GM19240 (cell line): ENCODE results near the gene GSPT1.

Source experiments
- DNase-seq: peaks from one replicate; pipeline ENCODE4 v3.0.0; 2011; ENCODE audit warnings: low spot score; ENCODE audit not compliant: insufficient read length

Gene GSPT1

DNA sequence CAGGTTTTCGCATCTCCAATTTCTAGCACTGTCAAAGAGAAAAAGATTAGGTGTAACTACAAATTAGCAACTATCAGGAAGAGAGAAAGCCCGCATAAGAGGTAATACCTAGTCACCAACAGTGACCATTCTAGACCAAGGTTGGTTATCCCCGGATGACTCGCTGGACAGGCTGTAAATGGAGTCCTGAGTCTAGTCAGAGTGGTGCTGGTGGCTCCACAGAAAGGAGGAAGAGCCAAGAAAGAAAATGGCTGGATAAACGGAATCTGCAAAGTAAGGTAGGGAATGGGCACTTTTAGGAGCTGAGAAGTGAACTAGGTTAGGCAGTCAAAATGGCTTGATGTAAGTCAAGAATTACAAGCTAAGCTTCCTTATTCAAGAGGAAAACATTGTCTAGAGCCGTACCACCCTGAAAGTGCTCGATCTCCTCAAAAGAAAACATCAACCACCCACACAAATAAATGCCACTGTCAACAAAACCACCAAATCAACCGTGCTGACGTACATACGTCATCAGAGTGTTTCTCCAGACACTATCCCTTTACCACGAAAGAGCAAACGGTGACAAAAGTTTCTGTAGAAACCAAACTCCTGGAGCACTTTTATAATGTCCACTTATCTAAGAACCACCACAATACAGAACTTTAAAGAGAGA lies 2.2 kb downstream of the GSPT1 start:
- no peak for DNase-seq

DNA sequence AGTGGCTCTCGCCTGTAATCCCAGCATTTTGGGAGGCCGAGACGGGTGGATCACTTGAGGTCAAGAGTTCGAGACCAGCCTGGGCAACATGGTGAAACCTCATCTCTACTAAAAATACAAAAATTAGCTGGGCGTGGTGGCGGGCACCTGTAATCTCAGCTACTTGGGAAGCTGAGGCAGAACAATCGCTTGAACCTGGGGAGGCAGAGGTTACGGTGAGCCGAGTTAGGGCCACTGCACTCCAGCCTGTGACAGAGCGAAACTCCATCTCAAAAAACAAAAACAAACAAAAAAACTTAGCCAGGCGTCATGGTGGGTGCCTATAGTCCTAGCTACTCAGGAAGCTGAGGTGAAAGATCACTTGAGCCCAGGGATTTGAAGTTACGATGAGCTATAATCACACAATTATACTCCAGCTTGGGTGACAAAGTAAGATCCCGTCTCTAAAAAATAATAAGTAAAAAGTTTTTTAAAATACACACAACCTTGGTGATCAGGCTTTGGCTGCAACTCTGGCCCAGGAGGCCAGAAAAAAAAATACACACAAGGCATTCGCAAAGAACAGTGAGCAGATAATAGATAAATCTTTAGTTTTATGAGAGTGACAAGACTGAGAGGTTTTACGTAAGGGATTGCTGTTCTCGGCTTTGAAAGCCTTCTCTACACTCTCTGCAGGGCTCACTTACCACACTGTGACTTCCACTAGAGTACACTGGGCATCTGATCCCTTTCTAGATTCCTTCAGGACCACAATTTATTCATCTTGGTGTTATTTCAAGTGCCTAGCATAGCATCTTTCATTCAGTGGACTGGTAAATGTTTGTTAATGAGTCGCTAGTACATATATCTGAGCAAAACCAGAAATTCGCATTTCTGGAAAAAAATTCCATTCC lies 5.9 kb downstream of the GSPT1 start:
- DNase-seq: no peak

DNA sequence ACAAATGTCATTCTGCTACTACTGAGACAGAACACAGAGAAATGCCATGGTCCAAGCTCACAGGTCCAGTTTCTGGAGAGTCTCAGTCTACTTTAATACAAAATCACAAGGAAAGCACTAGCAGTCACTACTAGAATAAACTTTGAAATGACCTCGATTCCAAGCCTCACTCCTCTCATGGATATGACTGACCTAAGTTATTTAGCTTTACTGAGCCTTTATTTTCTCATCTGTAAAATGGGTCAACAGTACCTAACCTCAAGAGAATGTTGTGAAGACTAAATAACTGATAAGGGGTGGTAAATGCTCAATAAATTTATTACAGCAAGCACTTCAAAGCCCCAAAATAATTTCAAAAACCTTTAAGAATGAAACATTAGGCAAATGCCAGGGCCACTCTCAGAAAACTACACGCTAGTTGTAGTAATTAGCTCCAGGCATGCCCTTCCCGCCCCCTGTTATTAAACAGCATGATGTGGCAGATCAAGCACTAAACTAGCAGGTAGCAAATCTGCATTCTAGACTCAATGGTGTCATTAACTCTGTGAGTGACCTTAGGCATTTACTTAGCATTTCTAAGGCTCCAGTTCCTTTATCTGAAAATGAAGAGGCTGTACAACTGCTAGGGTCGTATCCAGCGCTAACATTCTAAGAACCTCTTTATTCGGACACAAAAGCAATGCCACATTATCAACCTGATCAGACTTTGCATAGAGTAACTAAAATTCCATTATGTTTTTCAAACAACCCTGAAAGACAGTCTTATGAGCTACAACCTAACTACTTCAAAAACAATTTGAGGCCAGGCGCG lies 8.4 kb downstream of the GSPT1 start:
- no peak for DNase-seq

DNA sequence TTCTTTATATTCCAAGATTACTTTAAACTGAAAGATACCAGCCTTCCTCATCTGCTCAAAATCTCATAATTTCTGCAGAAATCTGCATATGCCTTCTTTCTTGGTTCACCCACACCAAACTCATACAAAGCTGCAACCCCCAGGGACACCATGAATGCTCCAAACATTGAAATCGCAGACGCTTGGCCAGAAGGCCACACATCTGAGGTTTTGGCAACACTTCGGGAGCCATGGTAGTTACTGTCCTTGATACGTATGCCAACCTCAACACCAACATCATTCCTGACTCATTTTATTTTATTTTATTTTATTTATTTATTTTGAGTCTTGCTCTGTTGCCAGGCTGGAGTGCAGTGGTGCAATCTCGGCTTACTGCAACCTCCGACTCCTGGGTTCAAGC lies 11.8 kb downstream of the GSPT1 start:
- DNase-seq: no peak

DNA sequence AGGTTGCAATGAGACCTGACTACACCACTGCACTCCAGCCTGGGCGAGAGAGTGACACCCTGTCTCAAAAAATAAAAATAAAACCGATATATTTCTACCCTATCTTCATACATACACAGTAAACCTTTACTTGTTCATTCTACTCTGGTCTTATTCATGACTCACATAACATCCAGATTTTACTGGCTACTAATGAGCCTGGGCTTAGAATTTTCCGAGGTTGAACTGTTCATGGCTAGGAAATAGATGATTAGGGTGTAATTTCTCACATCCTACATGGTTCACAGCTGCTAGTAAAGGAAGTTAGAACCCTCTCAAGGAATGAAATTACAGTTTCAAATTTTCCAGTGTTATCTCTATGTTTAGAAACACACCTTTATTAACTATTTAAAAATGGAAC lies 14.7 kb downstream of the GSPT1 start:
- DNase-seq: no peak

DNA sequence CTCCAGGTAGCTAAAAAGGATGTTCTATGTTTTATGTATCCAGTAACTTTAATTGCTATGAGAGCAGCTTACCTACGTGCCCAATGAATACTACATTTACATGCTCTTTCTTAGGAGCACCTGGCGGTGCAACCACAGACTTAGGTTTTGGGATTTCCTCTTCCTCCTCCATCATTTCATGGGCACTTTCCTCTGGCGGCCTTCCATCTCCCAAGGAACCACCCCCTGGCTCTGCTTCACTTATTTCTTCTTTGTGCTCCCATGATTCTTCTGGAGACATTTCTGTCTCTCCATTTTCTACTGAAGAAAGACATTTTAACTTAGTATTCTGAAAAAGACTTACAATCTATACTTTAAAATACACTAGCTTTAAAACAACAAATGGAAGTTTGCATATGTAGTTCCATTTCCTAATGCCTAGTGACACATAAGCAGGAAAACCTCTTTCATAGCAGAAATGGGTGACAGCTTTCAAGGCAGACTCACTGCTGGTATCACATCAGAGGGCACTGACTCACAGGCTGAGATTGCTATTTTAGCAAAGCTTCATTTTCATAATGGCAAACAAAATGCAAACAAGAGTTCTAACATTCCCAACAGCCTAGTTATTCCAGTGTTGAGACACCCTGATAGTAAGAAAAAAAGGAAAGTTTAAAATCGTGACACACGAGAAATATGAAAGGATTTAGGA lies 19.1 kb downstream of the GSPT1 start:
- no peak for DNase-seq

DNA sequence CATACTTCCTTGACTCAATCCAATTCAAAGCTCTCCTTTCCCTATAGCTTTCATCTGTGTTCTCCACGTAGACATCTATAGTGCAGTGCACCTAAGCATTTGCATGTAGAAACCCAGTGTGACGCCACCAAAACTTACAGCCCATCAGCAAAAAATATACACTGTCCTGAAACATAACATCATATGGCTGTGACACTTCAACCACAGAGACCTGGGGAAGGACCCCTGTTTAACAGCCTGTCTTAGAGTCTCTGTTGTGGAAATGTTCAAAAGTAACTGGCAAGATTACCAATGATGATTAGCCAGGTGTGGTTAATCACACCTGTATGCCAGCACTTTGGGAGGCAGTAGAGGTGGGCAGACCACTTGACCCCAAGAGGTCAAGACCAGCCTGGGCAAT lies 22.2 kb downstream of the GSPT1 start:
- no peak for DNase-seq

DNA sequence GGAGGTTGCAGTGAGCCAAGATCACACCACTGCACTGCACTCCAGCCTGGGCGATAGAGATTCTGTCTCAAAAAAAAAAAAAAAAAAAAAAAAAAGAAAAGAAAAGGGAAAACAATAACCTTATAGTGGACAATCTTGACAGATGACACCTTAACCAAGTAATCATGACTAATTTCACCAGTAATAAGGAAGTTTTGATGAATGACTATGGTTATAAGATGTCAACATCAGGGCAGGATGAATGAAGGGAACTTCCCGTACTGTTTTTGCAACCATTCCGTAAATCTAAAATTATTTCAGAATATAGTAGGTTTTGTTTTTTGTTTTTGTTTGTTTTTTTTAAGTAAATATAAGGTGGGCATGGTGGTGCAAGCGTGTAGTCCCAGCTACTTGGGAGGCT lies 23.0 kb downstream of the GSPT1 start:
- no peak for DNase-seq

DNA sequence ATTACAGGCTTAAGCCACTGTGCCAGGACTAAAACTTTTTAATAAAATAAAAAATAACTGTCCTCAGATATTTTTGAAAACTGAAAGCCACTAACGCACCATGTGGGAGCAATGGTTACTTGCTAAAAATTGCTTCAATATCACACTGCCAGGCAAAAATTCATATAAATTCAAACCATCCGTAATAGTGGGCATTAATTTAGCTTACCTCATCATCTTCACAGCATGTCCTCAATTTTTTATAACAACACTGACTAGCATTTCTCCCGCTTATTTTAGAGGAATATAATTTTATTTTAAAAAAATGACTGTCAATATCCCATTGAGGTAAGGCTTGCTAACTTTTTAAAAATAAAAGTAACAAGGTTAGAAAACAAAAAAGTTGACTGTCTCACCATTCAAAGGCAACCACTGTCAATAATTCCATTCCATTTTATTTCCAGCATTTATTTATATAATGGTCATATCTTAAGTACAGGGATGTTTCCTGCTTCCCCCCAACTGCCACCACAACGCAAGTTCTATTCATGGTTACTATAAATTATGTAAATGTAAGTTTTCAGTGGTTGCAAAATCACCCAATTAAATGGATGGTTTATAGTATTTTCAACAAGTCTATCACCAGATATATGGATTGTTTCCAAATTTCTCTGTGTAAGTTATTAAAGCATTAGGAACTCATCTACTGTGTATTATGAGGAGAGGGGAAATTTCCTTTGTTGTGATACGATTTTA lies 25.4 kb downstream of the GSPT1 start:
- no peak for DNase-seq

DNA sequence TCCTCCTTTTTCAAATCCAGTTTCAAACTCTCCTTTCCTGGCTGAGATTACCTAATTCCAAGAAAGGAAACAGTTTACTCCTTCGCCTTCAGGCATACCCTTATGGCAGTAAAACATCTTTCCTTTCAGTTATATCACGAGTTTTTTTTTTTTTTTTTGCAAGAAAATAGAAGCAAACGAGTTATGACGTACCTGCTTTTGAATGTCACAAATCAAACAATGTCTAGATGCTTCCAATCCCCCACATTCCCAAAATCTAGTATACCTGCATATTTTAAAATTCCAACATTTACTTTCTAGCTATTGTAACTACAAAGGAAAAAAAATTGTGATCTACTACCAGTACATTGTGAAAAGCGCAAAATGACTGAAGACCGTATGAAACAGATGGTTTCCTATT lies 28.9 kb downstream of the GSPT1 start:
- no peak for DNase-seq

DNA sequence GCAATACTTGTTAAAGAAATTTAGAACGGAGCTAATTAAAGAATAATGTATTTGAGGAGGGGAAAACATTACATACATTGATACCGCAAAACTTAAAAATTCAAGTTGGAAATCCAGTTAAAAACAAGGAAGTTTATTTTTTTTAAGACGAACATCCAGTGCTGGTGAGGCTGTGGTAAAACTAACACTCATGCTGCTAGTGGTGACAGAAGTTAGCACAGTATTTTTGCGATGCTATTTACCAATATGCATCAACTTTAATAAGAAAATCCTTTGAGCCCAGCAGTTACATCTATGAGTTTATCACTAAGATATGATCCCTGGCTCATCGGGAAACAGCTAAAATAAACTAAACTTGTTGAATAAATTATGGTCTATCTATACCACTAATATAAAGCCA lies 31.7 kb downstream of the GSPT1 start:
- no peak for DNase-seq

DNA sequence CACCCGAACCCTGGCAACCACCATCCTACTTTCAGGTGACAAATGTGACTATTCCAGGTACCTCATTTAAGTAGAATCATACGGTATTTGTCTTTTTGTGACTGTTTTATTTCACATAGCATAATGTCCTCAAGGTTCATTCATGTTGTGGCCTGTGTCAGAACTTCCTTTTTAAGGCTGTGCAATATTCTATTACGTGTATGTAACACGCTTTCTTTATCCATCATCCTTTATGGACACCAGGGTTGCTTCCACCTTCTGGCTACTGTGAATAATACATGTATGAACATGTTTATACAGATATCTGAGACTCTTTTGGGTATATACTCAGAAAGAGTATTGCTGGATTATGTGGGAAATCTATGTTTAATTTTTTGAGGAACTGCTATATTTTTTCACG lies 35.7 kb downstream of the GSPT1 start:
- DNase-seq: no peak

DNA sequence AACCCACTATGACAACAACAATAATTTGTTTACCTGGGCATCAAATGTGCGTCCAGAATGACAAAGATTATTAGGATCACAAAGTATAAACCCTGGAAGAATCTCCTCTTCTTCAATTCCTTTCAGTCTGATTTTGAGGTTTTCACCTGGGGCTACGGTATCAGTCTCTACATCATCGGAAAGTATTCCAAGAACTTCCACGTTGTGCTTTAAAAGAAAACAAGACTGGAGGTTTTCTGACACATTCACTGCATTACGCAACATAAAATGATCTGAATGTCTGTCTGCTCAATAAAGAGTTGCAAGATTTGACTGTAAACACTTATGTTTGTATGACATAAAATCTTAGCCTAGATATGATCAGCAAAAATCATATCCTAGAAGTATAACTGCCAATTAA lies 38.4 kb downstream of the GSPT1 start:
- DNase-seq: no peak

DNA sequence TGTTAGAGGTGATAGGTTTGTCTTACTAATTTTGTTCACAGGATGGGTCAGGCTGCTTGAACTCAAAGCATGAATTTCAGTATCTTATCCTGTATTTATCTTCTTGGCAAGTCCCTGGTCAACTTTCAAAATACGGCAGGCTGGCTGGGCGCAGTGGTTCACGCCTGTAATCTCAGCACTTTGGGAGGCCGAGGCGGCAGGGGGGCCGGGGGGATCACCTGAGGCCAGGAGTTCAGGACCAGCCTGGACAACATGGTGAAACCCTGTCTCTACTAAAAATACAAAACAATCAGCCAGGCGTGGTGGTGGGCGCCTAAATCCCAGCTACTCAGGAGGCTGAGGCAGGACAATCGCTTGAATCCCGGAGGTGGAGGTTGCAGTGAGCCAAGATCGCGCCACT lies 39.5 kb downstream of the GSPT1 start:
- no peak for DNase-seq

DNA sequence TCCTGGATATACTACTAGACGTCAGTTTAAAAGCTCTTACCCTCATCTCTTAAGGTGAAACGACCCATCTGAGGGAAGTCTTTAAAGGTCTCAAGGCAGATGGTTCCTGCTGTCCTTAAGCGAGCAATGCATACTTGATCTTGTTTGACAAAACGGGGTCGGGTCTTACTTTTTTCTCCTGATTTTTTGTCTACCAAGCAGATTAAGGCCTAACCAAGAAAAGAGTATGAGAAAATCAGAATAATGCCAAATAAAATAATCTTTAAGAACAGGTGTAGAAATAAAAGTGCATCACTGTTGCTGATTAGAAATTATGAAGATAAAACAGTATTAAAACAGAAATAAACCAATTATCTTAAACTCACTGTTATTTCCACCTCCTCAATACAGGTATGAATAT lies 40.0 kb downstream of the GSPT1 start:
- no peak for DNase-seq

DNA sequence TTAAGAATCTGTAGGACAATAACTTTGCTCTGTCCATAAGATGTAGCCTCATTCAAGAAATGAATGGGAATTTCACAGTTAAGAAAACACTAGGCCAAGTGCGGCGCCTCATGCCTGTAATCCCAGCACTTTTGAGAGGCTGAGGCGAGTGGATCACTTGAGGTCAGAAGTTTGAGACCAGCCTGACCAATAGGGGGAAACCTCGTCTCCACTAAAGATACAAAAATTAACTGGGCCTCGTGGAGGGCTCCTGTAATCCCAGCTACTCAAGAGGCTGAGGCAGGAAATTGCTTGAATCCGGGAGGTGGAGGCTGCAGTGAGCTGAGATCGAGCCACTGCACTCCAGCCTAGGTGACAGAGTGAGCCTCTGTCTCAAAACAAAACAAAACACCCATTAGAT lies 44.6 kb downstream of the GSPT1 start:
- no peak for DNase-seq

DNA sequence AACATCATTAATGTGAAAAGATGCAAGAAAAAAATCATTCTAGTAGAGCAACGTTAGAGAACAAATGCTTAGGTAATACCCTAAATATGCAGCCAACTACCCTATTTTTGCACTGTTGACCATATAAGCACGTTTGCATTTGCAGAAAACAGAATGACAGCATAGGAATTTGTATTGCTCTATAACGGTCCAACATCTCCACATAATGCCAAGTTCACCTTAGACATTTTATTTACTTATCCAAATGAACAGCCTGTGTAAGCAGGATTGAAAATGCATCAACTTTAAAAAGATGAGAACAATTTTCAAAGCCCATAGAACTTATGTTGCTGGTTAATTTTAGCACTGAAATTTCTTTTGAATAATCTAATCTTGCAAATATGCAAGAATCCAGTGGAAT lies 45.4 kb downstream of the GSPT1 start:
- no peak for DNase-seq

DNA sequence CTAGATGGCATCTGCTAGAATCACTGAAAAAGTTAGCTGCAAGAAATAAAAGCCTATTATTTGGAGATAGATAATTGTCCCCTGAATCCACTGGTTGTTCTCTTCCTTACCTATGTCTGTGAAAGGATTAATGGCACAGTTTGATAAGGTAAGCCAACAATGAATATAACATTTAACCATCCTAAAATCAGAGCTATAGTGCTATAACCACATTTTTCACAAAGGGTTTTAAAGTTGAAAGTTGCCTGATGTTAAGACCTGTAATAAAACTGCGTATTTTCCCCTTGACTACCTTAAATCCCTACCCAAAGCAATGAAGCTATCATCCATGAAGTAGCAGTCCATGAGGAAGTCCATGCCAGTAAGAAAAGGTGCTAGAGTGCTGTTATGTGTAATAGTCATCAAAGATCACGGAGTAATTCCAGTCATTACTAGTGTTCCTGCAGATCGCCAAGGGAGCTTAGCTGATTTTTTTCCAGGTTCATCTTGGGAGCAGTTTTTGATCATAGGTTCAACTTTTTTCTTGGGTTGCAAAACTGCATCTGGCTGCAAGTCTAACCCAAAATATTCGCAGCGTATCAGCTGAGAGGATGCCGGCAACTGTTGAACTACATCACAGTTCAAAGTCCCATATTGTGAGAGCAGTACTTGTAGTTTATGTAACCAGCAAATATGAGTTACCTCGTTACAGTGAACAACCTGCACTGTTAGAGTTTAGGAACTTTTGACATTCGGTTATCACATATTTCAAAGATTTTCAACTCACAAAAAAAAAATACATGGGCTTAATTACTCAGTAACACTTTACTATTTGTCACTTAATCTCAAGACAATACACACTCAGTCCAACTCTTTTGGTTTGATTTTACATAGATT lies 46.2 kb downstream of the GSPT1 start:
- no peak for DNase-seq

DNA sequence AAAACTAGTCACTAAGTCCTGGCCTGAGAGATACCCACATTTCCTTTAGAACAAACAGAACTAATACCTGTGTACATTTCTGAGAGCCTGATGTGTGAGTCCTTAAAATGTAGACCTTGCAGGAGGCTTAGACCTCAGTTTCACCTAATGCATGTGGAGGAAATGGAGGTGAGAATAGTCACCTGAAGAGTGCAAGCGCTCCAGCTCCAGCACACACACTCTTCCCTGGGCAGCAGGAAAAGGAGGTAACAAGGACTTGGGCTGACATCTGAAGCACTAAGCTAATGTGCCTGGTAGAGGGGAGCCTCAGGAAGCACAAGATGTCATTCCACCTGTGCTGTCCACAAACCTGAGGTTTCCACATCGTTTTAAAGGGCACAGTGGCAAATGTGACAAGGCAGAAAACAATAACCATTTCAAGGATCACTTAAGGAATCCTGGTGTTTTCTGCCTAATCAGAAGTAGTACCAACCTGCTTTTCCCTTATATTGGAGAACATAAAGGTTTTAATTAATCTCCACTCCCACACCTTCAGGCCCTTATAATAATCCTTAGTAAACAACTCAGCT lies 47.3 kb downstream of the GSPT1 start:
- no peak for DNase-seq

DNA sequence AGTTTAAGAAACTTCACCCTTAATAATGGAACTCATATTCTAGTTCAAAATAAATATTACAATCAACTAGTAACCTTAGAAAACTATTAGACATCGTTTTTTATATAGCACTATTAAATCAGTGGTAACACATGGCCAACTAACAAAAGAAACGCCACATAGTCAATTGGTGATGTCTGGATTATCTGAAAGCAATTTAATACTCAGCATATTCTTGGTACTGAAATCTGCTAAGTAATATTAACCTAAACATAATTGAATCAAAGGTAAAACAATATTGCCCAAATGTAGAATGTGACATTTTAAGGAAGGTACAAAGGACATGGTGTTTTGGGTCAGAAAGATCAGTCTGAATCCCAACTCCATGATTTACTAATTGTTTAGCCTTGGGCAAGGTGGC lies 53.3 kb downstream of the GSPT1 start:
- DNase-seq: no peak
